ENCODE measurements around the gene MYLK4.

Gene MYLK4

GRCh38 chr6:2624177-2624576 is 126.5 kb downstream of the MYLK4 start:
- DNase-seq: no peak

- DNase-seq: no peak
These were observed 127.4 kb downstream of the MYLK4 start for GRCh38 chr6:2623295-2623694.

- no peak for DNase-seq
These were observed 128.1 kb downstream of the MYLK4 start for GRCh38 chr6:2622671-2623070.

- no peak for DNase-seq
These were observed 131.1 kb downstream of the MYLK4 start for GRCh38 chr6:2619651-2620050.

- no peak for DNase-seq
These were observed 133.0 kb downstream of the MYLK4 start for GRCh38 chr6:2617729-2618128.

GRCh38 chr6:2616811-2617210 is 133.9 kb downstream of the MYLK4 start:
- no peak for DNase-seq

GRCh38 chr6:2615251-2615650 is 135.5 kb downstream of the MYLK4 start:
- DNase-seq: no peak

- DNase-seq: no peak
These were observed 135.9 kb downstream of the MYLK4 start for GRCh38 chr6:2614846-2615245.

- DNase-seq: no peak
These were observed 136.6 kb downstream of the MYLK4 start for GRCh38 chr6:2614155-2614554.
